NCI-H446 treated with DMSO at 0.1 percent for 48 hours (cell line): ENCODE data around the gene PKHD1.

Source experiments
- DNase-seq: peaks from one replicate; lab custom pipeline; 2025; lab: John Stamatoyannopoulos, UW

Gene PKHD1

DNA sequence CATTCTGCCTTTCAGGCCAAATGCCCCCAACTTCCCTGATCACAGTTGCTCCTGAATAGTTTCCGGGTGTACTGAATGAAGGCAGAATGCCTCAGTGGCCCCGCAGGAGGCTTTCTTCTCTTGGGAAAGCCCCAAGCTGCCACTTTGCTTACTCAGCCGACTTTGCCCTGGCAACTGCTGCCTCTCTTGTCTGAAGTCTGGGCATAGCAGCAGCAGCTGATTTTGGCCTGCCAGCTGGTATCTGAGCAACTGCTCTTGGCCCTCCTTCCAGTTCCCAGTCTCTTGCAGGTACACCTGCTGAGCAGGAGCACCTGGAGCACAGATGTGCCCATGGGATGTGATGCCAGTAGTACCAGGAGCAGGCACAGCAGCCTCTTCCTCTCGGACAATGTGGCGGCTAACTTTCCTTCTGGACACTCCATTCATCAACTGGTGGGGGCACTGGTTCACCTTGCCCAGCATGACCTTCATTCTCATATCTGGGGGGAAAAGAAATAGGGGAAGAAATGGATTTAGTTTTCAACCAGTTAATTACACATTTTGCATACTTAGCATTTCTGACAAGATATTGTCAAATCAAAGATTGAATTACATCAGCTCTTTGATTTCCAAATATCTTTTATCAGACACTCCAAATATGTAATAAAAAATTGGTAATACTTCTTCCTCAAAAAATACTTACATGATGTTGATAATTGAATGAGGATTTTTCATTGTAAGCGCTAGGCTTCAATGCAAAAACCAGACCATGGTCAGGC is 468.2 kb downstream of the PKHD1 start:
- no peak for DNase-seq

DNA sequence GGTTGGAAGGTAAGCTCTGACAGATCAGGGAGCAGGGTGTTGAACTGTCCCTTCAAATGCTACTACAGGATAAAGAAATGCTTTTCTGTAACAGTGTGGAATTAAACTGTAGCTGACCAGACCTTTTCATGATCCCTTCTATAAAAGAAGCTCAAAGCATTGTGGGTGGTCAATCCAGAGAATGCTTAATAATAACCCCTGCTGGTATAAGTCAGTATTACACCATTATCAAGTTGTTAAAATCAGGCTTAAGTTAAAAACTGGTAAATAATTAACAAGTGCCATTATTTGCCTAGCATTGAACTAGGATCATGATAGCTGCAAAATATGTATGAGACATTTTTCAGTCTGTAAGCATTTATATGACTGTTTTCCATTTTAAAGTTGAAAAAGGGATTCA is 468.9 kb downstream of the PKHD1 start:
- no peak for DNase-seq

DNA sequence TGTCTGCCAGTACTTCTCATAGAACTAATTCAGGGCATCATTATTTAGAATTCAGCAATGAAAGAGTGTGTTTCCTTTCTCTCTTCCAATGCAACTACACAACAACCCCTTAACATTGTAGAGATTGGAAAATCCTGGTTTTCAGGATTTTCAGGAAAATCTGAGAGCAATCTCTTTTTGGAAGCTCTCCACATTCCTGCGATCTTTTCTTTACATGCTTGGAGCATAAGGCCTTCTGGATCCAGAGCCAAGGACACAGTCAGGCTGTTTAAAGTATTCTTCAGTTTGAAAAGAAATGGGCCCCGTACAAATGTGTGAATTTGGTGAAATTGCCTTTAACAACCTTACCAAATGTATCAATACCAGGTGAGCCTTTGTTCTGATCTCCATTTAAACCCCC is 469.7 kb downstream of the PKHD1 start:
- DNase-seq, result no peak

DNA sequence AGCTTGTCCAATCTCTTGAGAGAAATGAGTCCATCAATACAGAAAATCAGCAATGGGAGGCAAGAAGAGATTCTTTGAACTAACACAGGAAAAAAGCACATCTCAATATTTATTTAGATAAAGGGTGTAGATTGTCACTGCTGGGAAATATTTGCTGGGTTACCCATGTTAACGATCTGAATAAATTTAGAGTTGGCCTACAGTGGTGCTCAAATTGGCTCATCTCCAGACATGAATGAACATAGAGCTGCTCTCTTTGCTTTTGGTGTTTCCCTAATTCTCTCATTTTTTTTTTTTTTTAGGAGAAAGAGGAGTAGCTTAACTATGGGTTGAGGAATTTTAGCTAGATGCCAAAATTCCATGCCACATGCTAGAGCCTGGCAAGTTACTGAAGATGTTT is 471.2 kb downstream of the PKHD1 start:
- no peak for DNase-seq

DNA sequence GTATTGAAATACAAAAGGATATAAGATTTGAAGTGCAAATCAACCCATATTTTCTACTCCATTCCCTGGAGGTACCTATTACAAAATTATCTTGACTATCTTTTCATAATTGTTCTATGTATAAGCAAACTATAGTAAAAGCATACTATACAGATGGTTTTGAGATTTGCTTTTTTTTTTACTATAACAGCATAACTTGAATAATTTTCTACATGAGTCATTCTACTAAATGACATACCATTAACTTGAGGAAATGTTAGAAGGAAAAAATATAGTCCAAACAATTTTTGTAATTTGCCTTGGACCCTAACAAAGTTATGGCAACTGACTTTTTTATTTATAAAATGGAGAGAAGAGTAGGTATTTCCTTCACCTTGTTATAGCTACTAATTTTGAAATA is 472.7 kb downstream of the PKHD1 start:
- no peak for DNase-seq

DNA sequence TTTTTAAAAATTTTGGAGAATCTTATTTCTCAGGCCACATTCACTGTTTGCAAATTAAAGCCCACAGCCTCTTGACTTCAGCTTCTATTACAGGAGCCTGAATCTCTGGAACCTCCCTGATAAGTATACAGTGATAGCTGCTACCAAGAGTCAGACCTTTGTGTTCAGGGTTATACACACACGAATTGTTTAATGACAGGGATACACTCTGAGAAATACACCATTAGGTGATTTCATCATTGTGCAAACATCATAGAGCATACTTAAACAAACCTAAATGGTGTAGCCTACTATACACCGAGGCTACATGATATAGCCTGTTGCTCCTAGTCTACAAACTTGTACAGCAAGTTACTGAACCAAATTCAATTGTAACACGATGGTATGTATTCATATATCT is 473.9 kb downstream of the PKHD1 start:
- DNase-seq, result no peak

DNA sequence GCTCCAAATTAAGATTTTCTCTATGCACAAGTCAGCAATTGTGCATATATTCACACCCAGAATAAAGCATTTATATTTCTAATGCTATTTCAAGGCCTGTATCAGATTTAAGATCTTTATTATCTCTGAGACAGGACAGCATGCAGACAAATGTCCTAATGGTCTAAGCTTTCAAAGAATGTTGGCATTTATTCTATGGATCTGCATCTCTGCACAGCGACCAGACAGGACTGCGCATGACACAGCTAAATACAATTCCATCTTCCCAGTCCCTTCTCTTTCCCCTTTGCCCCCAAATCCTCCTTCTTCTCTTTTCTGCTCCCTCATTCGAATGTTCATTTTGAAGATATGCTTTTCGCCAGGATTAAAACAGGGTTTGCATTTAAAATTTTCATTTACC is 478.5 kb downstream of the PKHD1 start:
- DNase-seq, result no peak

DNA sequence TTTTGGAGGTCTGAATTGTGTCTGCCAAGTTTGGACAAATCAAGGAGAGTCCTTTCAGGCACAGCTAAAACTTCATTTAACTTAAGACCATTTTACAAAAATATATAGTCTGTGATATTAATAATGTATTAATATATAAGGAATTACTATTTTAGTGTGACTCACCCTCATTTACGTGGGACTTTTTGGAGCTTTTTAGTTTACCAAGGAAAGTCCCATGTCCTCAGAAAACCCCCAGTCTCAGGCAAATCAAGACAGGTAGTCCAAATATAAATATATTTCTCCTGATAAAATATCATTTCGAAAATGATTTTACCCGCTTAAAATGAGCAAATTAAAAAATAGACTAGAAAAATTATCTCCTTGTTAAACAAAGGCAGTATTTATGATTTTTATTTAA is 479.0 kb downstream of the PKHD1 start:
- no peak for DNase-seq

DNA sequence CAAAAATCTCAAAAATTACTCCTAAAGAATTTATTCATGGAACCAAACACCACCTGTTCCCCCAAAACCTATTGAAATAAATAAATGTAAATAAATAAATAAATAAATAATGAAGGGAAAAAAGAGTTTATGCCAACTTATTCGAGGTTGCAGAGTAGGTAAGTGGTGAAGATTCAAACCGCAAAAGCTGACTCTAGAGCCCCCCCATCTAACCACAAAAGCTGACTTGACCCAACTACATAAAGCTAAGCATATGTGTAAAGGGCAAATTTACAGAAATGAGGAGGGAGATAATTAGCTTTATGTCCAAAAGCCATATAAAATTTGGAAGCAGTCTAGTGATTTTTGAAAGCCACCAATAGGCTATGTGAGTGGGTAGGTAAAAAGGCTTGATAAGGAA is 486.9 kb downstream of the PKHD1 start:
- no peak for DNase-seq

DNA sequence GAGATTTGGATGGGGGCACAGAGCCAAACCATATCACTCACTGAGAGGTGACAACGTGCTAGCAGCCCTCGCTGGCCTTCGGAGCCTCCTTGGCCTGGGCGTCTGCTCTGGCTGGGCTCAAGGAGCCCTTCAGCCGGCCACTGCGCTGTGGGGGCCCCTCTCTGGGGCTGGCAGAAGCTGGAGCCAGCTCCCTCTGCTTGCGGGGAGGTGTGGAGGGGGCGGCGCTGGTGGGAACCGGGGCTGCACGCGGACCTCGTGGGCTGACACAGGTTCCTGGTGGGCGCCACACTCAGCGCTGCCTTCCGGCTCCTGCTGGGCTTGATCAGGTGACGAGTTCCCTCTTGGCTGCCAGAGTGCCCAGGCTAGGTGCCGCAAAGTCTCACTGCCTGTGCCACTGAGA is 489.2 kb downstream of the PKHD1 start:
- no peak for DNase-seq

DNA sequence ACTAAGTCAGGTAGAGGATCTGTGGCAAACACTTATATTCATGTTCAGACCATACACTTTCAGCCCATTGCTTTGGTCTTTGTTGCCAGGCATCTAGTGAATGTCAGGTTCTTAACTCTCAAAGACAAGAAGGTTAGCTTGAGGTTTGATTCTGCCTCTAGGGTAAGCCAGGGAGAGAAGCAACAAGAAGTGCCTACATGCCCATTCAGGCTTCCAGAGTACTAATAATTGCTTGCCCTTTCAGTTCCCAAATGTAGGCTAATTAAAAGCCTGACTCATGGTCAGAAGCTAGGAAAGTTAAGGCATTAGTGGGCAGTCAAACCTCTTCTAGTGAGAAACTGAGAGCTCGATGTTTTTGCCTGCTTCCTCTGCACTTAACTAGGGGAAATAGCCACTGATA is 492.4 kb downstream of the PKHD1 start:
- no peak for DNase-seq

DNA sequence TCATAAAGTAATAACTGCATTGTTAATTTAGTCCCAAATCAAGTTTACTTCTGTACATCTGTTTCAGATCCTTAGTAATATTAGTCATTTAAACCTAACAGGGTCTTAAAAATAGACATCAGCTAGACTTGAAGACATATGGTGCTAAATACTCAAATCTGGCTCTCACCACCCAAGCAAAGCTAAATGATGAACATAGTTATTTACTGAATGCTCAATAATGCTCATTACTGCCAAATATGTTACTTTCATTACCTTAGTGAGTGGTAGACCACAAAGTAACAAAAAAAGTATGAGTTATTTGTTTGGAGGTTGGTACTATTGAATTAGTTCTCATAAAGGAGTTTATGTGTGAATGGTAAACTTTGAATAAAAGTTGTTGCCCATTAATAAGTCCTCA is 502.1 kb downstream of the PKHD1 start:
- DNase-seq, result no peak

DNA sequence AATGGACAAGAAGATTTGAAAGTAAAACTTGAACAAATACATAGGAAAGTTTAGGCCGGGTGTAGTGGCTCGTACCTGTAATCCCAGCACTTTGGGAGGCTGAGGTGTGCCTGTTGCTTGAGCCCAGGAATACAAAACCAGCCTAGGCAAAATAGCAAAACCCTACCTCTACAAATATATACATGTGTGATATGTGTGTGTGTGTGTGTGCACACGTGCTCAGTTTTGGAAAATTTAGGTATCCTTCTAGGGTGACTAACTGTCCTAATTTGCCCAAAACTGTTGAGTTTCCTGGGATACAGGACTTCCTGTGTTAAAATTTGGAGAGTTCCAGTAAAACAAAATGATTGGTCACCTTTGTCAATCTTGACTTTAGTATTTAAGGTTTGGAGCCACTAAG is 503.2 kb downstream of the PKHD1 start:
- DNase-seq, result no peak

DNA sequence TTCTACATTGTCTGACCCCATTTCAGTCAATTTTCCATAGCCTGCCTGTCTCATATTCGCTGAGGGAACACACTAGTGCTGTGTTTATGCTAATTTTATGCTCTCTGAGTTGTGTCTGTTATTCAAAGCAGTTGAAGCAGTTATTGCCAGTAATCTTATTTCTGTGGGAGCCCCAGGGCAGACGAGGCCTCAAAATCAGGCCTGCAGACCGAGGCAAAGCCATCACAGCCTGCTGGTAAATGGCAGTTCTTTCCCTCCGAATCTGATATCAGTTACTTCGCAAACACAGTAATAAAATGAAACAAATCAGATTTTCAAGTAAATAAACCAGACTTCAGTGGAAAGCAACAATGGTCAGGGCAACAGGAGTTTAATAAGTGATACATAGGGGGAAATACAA is 508.4 kb downstream of the PKHD1 start:
- DNase-seq, result no peak

DNA sequence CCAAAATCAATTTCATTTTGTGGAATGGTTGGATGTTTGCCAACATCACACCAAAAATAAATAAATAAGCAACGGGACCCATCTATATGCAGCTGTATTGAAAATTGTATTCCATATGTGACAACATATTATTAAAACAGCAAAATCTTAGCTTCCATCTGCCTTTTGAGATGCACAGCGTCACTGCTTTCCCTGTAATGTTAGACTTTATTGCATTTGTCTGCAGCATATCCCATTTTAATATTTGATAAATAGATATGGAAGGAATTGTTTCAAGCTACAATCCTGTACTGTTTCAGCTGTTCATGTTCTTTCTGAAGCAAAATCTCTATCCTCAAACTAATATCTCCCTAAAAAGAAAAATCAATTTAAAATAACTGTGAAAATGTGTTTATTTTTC is 509.1 kb downstream of the PKHD1 start:
- no peak for DNase-seq

DNA sequence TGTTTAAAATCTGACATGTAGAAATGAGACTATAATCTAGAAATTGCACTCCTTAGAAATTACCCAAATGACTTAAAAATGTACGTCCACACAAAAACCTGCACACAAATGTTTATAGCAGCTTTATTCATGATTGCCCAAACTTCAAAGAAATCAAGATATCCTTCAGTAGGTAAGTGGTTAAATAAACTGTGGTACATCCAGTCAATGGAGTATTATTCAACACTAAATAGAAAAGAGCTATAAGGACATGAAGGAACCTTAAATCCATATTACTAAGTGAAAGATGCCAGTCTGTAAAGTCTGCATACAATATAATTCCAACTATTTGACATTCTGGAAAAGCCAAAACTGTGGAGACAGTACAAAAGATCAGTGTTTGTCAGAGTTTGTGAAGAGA is 513.4 kb downstream of the PKHD1 start:
- DNase-seq, result no peak

DNA sequence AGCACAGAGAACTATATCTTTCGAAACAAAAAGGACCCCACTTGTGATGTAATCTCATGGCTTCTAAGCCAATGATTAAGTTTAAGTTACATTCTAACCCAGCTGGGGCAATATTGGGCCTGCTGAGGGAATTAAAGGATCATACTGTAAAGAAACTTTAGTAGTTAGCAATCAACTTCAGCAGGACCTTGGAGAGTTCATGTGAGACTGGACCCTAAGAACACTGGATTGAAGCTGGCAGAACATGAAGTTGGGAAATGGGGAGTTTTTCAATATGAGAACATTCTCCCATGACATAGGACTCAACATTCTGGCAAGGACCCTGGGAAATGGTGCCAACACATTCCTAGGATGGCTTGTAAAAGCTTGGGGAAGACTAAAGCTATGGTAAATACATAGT is 516.2 kb downstream of the PKHD1 start:
- no peak for DNase-seq

DNA sequence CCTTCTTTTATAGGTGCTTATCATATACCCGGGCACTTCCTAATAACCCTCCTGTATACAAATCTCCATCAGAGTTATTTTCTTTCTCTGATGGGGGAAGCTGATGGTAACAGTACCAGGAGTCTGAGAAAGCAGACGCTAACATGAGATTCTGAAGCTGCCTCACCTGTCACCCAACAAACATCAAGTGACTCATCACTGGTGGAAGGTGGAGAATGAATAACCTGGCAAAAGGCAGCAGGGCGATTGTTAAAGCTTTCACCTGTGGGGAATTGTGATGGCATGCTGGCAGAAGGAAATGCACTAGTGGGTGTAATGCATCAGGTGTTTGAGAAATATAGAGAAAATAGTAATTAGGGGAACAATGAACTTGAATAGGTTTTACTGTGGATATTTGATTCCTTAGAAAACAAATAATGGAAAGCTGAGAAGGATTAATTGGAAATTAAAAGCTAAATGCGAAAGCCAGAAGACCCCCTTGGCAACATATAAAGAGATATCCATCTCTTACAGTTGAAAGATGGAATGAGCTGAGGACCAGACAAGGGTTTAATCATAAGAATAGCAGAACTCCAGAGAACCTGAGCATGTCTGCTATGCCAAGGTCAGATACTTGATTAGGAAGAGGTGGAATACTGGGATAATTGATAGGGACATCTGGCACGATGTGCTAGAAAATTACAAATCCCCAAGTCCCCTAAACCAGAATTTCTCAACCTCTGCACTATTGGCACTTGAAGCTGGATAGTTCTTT is 517.1 kb downstream of the PKHD1 start:
- no peak for DNase-seq

DNA sequence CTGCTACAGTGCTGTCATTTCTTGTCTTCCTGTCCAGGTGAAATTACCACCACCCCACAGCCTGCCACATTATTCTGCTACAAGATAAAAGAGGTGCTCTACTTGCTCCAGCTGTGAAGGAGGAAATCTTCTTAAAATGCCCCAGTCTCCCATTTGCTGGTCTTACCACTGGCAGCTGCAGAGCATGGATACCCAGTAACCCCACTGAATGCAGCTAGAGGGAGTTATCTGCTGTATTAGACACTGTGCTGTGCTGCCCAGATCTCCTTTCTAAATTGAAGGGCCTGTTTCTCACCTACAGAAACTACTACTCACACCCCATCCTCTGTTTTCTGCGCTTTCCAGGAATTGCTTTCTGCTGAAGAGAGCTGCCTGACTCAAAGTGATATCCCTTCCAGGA is 517.8 kb downstream of the PKHD1 start:
- no peak for DNase-seq

DNA sequence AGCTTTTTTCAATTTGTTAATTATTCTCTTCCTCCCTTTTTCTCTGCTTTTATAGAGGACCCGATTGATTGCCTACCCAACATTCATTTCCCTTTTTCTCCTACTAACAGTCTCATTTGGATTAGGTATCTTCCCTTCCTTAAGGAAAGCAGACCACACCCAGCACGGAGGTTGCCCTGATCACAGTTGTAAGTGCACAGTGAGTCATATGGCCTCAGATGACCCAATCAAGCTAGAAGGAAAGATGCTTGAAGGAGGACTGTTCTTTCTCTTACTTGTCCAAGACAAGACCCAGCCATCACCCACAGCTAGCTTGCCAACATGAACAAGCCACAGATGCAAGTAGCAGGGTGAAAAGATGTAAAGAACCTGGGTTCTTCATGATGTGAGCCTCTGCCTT is 518.6 kb downstream of the PKHD1 start:
- DNase-seq, result no peak

DNA sequence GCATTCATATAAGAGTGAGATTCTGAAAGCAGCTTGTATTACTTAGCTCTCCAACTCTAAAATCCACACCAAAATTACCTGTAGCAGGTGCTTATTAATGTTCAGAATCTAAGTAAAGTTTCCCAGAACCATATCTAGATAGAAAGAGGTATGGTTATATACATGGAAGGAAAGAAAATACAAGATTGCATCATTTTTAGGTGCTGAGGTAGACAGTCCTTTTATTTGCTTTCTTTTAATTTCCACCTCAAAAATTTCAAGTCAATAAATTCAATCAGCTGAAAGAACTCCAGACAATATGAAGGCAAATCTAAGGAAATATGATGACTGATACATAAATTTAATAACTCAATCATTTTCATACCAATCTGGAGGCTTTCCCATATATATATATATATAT is 521.9 kb downstream of the PKHD1 start:
- DNase-seq, result no peak
